GM21515 (cell line): ENCODE data around the gene E4F1.
A peak's percentile ranks its signal among the peaks of the same experiment; 100 is the strongest.
"Not testable (repeated sequence)": the region's sequence is repeated elsewhere in the genome, so short reads cannot be mapped to it uniquely, and the experiment has no call there.

Experiments
- ATAC-seq: cut with Tn5 transposase; IDR thresholded peaks from one replicate; pipeline ENCODE4 v1.9.1; 2021; ENCODE audit not compliant: unreplicated experiment

The E4F1 gene

GRCh38 chr16:2188395-2188794 is 35.0 kb upstream of the E4F1 start:
- ATAC-seq = no peak

- ATAC-seq = no peak
Observed at GRCh38 chr16:2189252-2189893, 34.0 kb upstream of the E4F1 start.

- ATAC-seq = no peak
Observed at GRCh38 chr16:2190002-2190658, 33.3 kb upstream of the E4F1 start.

- no peak for ATAC-seq
Observed at GRCh38 chr16:2190659-2191445, 32.5 kb upstream of the E4F1 start.

- no peak for ATAC-seq
Observed at GRCh38 chr16:2191446-2191706, 32.0 kb upstream of the E4F1 start.

GRCh38 chr16:2194166-2194834 is 29.1 kb upstream of the E4F1 start:
- ATAC-seq = no peak

GRCh38 chr16:2194852-2195321 is 28.5 kb upstream of the E4F1 start:
- ATAC-seq = no peak

- ATAC-seq = no peak
Observed at GRCh38 chr16:2195322-2196161, 27.8 kb upstream of the E4F1 start.

GRCh38 chr16:2196162-2196980 is 27.0 kb upstream of the E4F1 start, which contains the start of gene CASKIN1:
TSS of gene CASKIN1 (minus strand) at chr16:2196605. CDS start at chr16:2196432, 173 bp downstream.
- no peak for ATAC-seq

- no peak for ATAC-seq
Observed at GRCh38 chr16:2196981-2197511, 26.3 kb upstream of the E4F1 start.

- no peak for ATAC-seq
Observed at GRCh38 chr16:2197765-2198164, 25.6 kb upstream of the E4F1 start.

- ATAC-seq = no peak
Observed at GRCh38 chr16:2198283-2198682, 25.1 kb upstream of the E4F1 start.

- ATAC-seq = no peak
Observed at GRCh38 chr16:2199095-2199494, 24.3 kb upstream of the E4F1 start.

GRCh38 chr16:2199621-2200139 is 23.7 kb upstream of the E4F1 start:
- no peak for ATAC-seq

- ATAC-seq = no peak
Observed at GRCh38 chr16:2200313-2200712, 23.1 kb upstream of the E4F1 start.

- not testable (repeated sequence) for ATAC-seq
Observed at GRCh38 chr16:2203119-2203688, 20.2 kb upstream of the E4F1 start.

- peak; percentile 13 for ATAC-seq
Observed at GRCh38 chr16:2204416-2205103, 18.8 kb upstream of the E4F1 start.
